Body of pancreas (tissue), 4 donors: ENCODE measurements around the gene AFG3L2.

Source experiments
- POLR2A ChIP-seq, 3 donors: fragments of 450-650 bp; IDR thresholded peaks; one replicate each; pipeline ENCODE4 v1.6.1; 2016; ENCODE audit warnings: antibody characterized with exemption in 3 of 3, mild to moderate bottlenecking in 2 of 3
- TF ChIP-seq, protein P1 (sequence below), 7 experiments: fragments of 450-650 bp in 4 of 7; fragments of 200-600 bp in 3 of 7; sonication (generic) in 3 of 7; IDR thresholded peaks; one replicate each; pipeline ENCODE4 v1.5.1; 2016 to 2019; ENCODE audit warnings: antibody characterized with exemption in 7 of 7

DNA sequence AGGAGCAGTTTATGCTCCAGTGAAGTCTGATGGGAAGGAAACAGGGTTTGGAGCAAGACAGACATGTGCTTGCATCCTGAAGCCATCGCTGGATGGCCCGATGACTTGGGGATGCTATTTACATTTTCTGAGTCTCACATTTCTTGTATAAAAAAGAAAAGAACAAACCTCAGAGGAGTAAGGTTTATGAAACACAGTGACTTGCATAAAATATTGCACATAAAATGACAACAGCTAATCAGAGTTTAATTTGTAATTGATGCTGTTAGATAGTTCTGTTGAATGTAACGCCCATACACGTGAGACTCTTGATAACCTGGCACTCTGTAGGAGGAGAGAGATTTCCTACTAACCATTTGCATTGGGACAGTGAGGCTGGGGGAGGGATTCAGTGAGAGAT, 47.2 kb upstream of the AFG3L2 start:
- TF ChIP-seq, protein P1, sequence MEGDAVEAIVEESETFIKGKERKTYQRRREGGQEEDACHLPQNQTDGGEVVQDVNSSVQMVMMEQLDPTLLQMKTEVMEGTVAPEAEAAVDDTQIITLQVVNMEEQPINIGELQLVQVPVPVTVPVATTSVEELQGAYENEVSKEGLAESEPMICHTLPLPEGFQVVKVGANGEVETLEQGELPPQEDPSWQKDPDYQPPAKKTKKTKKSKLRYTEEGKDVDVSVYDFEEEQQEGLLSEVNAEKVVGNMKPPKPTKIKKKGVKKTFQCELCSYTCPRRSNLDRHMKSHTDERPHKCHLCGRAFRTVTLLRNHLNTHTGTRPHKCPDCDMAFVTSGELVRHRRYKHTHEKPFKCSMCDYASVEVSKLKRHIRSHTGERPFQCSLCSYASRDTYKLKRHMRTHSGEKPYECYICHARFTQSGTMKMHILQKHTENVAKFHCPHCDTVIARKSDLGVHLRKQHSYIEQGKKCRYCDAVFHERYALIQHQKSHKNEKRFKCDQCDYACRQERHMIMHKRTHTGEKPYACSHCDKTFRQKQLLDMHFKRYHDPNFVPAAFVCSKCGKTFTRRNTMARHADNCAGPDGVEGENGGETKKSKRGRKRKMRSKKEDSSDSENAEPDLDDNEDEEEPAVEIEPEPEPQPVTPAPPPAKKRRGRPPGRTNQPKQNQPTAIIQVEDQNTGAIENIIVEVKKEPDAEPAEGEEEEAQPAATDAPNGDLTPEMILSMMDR (IDR thresholded peaks at IDR 0.05): no peak
- no peak for TF ChIP-seq POLR2A (IDR thresholded peaks at IDR 0.05)
